ENCODE measurements around the gene TOLLIP. TPM values are rescaled to one million over a fixed set of nuclear protein-coding genes. Genes with fewer than 3 reads are reported as not detected.

Gene TOLLIP
- total RNA-seq, 4 donors from 2014 or later = 53.0 to 106 (median 63.6) TPM

DNA sequence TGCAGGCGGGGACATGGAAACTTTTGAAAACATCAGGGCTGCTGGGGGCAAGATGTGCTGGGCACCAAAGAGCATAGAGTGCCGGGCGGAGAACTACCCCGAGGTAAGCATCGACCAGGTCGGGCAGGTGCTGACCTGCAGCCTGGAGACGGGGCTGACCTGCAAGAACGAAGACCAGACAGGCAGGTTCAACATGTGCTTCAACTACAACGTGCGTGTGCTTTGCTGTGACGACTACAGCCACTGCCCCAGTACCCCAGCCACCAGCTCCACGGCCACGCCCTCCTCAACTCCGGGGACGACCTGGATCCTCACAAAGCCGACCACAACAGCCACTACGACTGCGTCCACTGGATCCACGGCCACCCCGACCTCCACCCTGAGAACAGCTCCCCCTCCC lies 67.1 kb downstream of the TOLLIP start:
- WGBS, 2 donors = 73 to 86% methylated on average over 8 to 18 of the region's 20 CpGs
- H3K36me3 ChIP-seq = no peaks in the 10 kb centered on the region
- H3K4me1 ChIP-seq = peaks cover 0 to 4% (median 0%) of the 10 kb centered on the region in 3 donors
- H3K9me3 ChIP-seq = no peaks in the 10 kb centered on the region
- TF ChIP-seq, protein P1, sequence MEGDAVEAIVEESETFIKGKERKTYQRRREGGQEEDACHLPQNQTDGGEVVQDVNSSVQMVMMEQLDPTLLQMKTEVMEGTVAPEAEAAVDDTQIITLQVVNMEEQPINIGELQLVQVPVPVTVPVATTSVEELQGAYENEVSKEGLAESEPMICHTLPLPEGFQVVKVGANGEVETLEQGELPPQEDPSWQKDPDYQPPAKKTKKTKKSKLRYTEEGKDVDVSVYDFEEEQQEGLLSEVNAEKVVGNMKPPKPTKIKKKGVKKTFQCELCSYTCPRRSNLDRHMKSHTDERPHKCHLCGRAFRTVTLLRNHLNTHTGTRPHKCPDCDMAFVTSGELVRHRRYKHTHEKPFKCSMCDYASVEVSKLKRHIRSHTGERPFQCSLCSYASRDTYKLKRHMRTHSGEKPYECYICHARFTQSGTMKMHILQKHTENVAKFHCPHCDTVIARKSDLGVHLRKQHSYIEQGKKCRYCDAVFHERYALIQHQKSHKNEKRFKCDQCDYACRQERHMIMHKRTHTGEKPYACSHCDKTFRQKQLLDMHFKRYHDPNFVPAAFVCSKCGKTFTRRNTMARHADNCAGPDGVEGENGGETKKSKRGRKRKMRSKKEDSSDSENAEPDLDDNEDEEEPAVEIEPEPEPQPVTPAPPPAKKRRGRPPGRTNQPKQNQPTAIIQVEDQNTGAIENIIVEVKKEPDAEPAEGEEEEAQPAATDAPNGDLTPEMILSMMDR (IDR thresholded peaks at IDR 0.05) = no peak
- TF ChIP-seq POLR2A (IDR thresholded peaks at IDR 0.05) = no peak
- intact Hi-C loops (cut with DNase I) = no loop called here
- DNase-seq = no peak
- no peak overlapping the region for H3K4me3 ChIP-seq
- no peak overlapping the region for H3K27ac ChIP-seq
- peaks cover 0 to 4% (median 0%) of the 10 kb centered on the region in 4 donors for H3K27me3 ChIP-seq

DNA sequence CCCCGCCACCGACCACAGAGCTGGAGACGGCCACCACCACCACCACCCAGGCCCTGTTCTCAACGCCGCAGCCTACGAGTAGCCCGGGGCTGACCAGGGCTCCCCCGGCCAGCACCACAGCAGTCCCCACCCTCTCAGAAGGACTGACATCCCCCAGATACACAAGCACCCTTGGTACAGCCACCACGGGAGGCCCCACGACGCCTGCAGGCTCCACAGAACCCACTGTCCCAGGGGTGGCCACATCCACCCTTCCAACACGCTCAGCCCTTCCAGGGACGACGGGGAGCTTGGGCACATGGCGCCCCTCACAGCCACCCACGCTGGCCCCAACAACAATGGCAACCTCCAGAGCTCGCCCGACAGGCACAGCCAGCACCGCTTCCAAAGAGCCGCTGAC lies 67.7 kb downstream of the TOLLIP start:
- H3K4me1 ChIP-seq = peaks cover 0 to 4% (median 0%) of the 10 kb centered on the region in 3 donors
- TF ChIP-seq, protein P1 (IDR thresholded peaks at IDR 0.05) = no peak
- TF ChIP-seq POLR2A (IDR thresholded peaks at IDR 0.05) = no peak
- peaks cover 0 to 4% (median 0%) of the 10 kb centered on the region in 4 donors for H3K27me3 ChIP-seq
- intact Hi-C loops (cut with DNase I) = no loop called here
- no peaks in the 10 kb centered on the region for H3K9me3 ChIP-seq
- no peak overlapping the region for H3K4me3 ChIP-seq
- DNase-seq = no peak
- H3K36me3 ChIP-seq = no peaks in the 10 kb centered on the region
- H3K27ac ChIP-seq = no peak overlapping the region
- WGBS, 2 donors = 92 to 100% methylated on average over 1 to 11 of the region's 20 CpGs

DNA sequence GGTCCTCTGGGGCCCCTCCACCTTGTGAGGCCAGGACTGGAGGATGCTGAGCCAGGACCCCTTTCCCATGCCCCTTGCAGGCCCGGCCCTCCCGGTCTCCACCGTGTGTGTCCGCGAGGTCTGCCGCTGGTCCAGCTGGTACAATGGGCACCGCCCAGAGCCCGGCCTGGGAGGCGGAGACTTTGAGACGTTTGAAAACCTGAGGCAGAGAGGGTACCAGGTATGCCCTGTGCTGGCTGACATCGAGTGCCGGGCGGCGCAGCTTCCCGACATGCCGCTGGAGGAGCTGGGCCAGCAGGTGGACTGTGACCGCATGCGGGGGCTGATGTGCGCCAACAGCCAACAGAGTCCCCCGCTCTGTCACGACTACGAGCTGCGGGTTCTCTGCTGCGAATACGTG lies 68.7 kb downstream of the TOLLIP start:
- WGBS, 2 donors = 86% methylated on average over 7 of the region's 25 CpGs; no CpG with 5 or more reads in 1 of the 2 donors
- Histone ChIP-seq H3K4me1 (peaks cover 0 to 4% (median 0%) of the 10 kb centered on the region in 3 donors), H3K36me3 (no peaks in the 10 kb centered on the region), H3K4me3 (no peak overlapping the region), H3K9me3 (no peaks in the 10 kb centered on the region), H3K27me3 (peaks cover 0 to 4% (median 0%) of the 10 kb centered on the region in 4 donors), H3K27ac (no peak overlapping the region)
- intact Hi-C loops (cut with DNase I) = no loop called here
- TF ChIP-seq, protein P1 (IDR thresholded peaks at IDR 0.05) = no peak
- no peak for TF ChIP-seq POLR2A (IDR thresholded peaks at IDR 0.05)
- no peak for DNase-seq

DNA sequence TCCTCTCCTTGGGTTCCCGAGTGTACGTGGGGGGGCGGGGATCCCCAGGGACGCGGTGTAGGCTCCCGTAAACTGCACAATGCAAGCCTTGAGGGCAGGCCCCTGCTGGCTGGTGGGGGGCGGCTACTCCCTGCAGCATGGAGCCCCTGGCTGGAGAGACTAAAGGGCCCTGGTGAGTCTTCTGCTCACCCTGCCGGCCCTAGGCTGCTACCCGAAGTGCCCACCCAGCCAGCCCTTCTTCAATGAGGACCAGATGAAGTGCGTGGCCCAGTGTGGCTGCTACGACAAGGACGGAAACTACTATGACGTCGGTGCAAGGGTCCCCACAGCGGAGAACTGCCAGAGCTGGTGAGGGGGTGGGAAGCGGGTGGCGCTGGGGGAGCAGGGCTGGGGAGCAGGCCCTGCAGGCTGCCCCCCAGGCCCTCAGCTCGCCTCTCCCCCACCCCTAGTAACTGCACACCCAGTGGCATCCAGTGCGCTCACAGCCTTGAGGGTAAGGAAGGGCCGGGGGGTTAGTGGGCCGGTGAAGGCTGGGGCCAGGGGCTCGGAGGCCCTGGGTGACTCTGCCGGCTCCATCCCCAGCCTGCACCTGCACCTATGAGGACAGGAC lies 69.7 kb downstream of the TOLLIP start:
- peaks cover 0 to 4% (median 0%) of the 10 kb centered on the region in 3 donors for H3K4me1 ChIP-seq
- H3K27me3 ChIP-seq = peaks cover 0 to 4% (median 0%) of the 10 kb centered on the region in 4 donors
- H3K4me3 ChIP-seq = no peak overlapping the region
- WGBS, 2 donors = 82% methylated on average over 9 of the region's 23 CpGs; no CpG with 5 or more reads in 1 of the 2 donors
- intact Hi-C loops (cut with DNase I) = no loop called here
- no peaks in the 10 kb centered on the region for H3K9me3 ChIP-seq
- no peaks in the 10 kb centered on the region for H3K36me3 ChIP-seq
- TF ChIP-seq POLR2A (IDR thresholded peaks at IDR 0.05) = no peak
- TF ChIP-seq, protein P1 (IDR thresholded peaks at IDR 0.05) = no peak
- DNase-seq = no peak
- no peak overlapping the region for H3K27ac ChIP-seq

DNA sequence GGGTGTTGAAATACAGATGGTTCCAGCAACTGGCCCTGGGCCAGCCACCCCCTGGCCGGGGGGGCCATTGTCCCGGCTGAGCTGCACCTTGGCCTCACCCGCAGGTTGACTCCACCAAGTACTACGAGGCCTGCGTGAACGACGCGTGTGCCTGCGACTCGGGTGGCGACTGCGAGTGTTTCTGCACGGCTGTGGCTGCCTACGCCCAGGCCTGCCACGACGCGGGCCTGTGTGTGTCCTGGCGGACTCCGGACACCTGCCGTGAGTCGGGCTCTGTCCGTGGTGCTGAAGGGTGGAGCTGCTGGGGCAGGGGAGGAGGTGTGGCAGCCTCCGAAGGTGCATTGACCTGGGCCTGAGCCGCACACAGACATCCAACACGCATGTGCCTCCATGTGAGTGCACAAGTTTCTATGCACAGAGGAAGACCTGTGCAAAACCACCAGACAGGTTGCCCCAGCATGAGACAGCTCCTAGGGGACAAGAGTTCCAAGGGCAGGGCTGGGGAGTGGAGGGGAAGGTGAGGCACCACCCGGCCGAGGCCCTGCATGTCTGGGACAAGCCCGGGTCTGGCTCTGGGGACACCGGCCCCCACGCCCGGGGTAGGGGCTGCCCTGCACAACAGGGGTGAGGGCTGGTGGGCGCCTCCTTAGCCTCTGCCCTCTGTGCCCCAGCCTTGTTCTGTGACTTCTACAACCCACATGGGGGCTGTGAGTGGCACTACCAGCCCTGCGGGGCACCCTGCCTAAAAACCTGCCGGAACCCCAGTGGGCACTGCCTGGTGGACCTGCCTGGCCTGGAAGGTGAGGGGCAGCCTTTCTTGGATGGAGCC lies 70.5 kb downstream of the TOLLIP start:
- intact Hi-C loops (cut with DNase I) = no loop called here
- Histone ChIP-seq H3K9me3 (no peaks in the 10 kb centered on the region), H3K4me1 (peaks cover 0 to 7% (median 0%) of the 10 kb centered on the region in 3 donors), H3K27ac (no peak overlapping the region), H3K4me3 (no peak overlapping the region), H3K36me3 (no peaks in the 10 kb centered on the region), H3K27me3 (peaks cover 0 to 5% (median 0%) of the 10 kb centered on the region in 4 donors)
- no peak for DNase-seq
- 69 to 100% methylated on average over 1 to 9 of the region's 34 CpGs for WGBS, 2 donors
- no peak for TF ChIP-seq POLR2A (IDR thresholded peaks at IDR 0.05)
- TF ChIP-seq, protein P1 (IDR thresholded peaks at IDR 0.05) = no peak

Measured in esophagus squamous epithelium (tissue), 5 donors.